Measurements from ENCODE around the gene CXorf66. TPM values are rescaled to one million over a fixed set of nuclear protein-coding genes. Genes with fewer than 3 reads are reported as not detected.
"Not testable (repeated sequence)": the region's sequence is repeated elsewhere in the genome, so short reads cannot be mapped to it uniquely, and the experiment has no call there.

Gene CXorf66
- total RNA-seq, 1 donor: not detected

- no peak for DNase-seq (ENCODE audit: low read depth)
- TF ChIP-seq, protein P1, sequence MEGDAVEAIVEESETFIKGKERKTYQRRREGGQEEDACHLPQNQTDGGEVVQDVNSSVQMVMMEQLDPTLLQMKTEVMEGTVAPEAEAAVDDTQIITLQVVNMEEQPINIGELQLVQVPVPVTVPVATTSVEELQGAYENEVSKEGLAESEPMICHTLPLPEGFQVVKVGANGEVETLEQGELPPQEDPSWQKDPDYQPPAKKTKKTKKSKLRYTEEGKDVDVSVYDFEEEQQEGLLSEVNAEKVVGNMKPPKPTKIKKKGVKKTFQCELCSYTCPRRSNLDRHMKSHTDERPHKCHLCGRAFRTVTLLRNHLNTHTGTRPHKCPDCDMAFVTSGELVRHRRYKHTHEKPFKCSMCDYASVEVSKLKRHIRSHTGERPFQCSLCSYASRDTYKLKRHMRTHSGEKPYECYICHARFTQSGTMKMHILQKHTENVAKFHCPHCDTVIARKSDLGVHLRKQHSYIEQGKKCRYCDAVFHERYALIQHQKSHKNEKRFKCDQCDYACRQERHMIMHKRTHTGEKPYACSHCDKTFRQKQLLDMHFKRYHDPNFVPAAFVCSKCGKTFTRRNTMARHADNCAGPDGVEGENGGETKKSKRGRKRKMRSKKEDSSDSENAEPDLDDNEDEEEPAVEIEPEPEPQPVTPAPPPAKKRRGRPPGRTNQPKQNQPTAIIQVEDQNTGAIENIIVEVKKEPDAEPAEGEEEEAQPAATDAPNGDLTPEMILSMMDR (IDR thresholded peaks at IDR 0.05; ENCODE audit: insufficient read depth, low read length): no peak
- peak overlapping the region; percentile 29 for H3K4me3 ChIP-seq (ENCODE audit: low read depth, low read length)
Observed at GRCh38 chrX:139929876-139930275, 35.4 kb downstream of the CXorf66 start.

DNA sequence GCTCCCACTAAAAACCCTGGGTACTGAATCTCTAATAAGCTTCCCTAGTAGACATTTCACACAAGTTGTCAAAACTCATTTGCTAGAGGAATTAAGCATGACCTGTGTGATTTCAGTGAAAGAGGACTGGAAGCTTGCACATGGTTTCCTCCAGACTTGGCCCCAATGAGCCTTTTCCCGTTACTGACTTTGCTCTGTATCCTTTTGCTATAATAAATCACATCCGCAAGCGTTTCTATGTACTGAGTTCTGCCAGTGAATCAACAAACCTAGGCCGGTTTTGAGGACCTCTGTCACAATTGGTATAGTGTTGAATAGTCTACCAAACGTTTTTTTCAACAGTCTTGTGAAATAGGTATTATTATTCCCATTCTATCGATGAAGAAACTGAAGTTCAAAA is 40.6 kb downstream of the CXorf66 start:
- DNase-seq (ENCODE audit: low read depth): no peak
- TF ChIP-seq, protein P1 (IDR thresholded peaks at IDR 0.05; ENCODE audit: insufficient read depth, low read length): no peak
- H3K4me3 ChIP-seq (ENCODE audit: low read depth, low read length): no peak overlapping the region

DNA sequence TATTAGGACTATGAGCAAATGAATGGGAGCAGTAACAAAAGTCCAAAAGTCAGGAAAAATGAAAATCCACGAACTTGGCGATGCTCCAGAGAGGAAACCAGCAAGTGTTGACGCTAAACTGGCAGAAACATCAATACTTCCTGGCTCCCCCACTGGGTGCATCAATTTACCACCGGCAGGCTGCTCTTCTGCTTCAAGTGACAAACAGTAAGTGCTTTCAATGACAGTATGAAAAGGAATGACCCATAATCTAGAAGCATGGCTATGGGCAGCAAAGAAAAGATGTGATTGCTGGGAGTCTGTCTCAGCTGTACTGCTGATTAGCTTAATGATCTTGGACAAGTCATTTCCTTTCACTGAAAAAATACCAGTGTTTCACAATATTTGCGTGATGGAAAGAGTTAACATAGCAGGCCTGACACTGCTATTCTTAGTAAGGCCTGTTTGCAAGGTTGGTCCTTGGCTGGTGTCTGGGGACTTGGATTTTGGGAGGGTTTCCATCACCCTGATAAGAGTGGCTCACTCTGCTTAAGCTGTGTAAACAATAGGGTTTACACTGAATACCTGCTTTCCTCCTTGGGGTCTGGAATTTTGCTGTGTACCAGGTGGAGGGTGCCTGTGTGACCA is 41.1 kb downstream of the CXorf66 start:
- TF ChIP-seq, protein P1 (IDR thresholded peaks at IDR 0.05; ENCODE audit: insufficient read depth, low read length): no peak
- DNase-seq (ENCODE audit: low read depth): no peak
- no peak overlapping the region for H3K4me3 ChIP-seq (ENCODE audit: low read depth, low read length)

- not testable (repeated sequence) for H3K4me3 ChIP-seq (ENCODE audit: low read depth, low read length); DNase-seq (ENCODE audit: low read depth)
Observed at GRCh38 chrX:139921142-139921541, 44.2 kb downstream of the CXorf66 start.

DNA sequence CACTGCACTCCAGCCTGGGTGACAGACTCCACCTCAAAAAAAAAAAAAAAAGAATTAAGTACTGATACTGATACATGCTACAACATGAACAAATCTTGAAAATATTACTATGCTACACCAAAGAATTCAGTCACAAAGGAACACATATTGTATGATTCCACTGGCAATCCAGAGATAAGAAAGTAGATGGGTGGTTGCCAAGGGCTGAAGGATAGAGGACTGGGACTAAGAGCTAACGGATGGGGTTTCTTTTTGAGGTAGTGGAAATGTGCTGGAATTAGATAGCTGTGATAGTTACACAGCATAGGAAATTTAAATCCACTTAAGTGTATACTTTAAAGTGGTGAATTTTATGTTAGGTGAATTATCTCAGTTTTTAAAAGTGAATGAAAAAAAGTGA is 45.0 kb downstream of the CXorf66 start:
- TF ChIP-seq, protein P1 (IDR thresholded peaks at IDR 0.05; ENCODE audit: insufficient read depth, low read length): no peak
- no peak overlapping the region for H3K4me3 ChIP-seq (ENCODE audit: low read depth, low read length)
- peak; percentile 57 for DNase-seq (ENCODE audit: low read depth)

DNA sequence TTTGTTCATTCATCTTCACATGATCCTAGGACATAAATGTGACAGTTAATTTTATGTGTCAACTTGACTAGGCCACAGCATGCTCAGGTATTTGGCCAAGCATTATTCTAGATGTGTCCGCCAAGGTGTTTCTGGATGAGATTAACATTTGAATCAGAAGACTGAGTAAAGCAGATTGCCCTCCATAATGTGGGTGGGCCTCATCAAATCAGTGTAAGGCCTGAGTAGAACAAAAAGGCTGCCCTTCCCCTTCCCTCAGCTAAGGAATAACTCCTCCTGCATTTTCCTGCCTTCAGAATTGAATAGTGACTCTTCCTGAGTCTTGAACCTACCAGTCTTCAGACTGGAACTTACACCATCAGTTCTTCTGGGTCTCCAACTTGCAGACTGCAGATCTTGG is 50.9 kb downstream of the CXorf66 start:
- DNase-seq (ENCODE audit: low read depth): no peak
- no peak overlapping the region for H3K4me3 ChIP-seq (ENCODE audit: low read depth, low read length)
- TF ChIP-seq, protein P1 (IDR thresholded peaks at IDR 0.05; ENCODE audit: insufficient read depth, low read length): no peak

- TF ChIP-seq, protein P1 (IDR thresholded peaks at IDR 0.05; ENCODE audit: insufficient read depth, low read length): no peak
- no peak for DNase-seq (ENCODE audit: low read depth)
- H3K4me3 ChIP-seq (ENCODE audit: low read depth, low read length): no peak overlapping the region
Observed at GRCh38 chrX:139909712-139910111, 55.6 kb downstream of the CXorf66 start.

Measured in fibroblast of the aortic adventitia (primary cell).